ENCODE measurements around the gene SULF2.

SULF2 gene

DNA sequence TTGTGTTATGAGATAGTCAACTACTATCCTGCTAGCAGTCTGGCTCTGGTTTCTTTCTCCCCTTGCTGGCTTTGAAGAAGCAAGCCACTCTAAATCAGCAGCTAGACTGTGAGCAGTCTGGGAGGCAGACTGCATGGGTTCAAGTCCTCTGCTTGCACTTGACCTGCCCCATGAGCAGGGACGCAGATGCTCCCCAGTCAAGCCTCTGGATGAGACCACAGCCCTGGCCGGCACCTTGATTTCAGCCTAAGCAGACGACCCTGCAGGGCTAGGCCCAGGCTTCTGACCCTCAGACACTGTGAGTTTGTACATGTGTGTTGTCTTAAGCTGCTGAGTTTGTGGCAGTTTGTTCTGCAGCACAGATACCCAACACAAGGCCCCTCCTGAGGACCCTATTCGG, 105.8 kb downstream of the SULF2 start:
- no peaks in the 10 kb centered on the region for H3K27me3 ChIP-seq
- H3K4me1 ChIP-seq (ENCODE audit: control insufficient read depth in 1 of 2, insufficient read depth in 1 of 2, low read depth in 1 of 2, low read length in 1 of 2): no peaks in the 10 kb centered on the region
- peaks cover 95% of the 10 kb centered on the region for H3K36me3 ChIP-seq

DNA sequence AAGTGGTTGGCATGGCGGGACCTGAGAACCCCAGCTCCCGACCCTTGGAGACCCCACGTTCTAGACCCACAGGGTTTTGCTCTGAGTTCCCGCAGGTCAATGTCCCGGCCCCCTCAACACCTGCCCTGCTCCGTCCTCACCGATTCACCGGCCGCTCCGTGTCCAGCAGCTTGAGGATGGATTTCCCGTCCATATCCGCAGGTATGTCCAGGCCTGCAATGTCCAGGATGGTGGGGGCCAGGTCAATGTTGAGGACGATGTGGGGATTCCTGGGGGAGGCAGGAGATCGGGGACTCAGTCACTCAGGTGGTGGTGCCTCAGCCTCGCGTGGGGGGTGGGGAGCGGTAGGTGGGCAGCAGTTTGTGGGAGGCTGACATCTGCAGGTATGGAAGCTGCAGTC, 106.7 kb downstream of the SULF2 start:
- H3K9me3 ChIP-seq: no peaks in the 10 kb centered on the region
- H3K4me3 ChIP-seq (ENCODE audit: low read depth in 1 of 2, low read length in 1 of 2): no peak overlapping the region
- no peaks in the 10 kb centered on the region for H3K4me1 ChIP-seq (ENCODE audit: control insufficient read depth in 1 of 2, insufficient read depth in 1 of 2, low read depth in 1 of 2, low read length in 1 of 2)
- H3K36me3 ChIP-seq: peaks cover 92% of the 10 kb centered on the region
- no peak overlapping the region for H3K27ac ChIP-seq
- TF ChIP-seq, protein P1, sequence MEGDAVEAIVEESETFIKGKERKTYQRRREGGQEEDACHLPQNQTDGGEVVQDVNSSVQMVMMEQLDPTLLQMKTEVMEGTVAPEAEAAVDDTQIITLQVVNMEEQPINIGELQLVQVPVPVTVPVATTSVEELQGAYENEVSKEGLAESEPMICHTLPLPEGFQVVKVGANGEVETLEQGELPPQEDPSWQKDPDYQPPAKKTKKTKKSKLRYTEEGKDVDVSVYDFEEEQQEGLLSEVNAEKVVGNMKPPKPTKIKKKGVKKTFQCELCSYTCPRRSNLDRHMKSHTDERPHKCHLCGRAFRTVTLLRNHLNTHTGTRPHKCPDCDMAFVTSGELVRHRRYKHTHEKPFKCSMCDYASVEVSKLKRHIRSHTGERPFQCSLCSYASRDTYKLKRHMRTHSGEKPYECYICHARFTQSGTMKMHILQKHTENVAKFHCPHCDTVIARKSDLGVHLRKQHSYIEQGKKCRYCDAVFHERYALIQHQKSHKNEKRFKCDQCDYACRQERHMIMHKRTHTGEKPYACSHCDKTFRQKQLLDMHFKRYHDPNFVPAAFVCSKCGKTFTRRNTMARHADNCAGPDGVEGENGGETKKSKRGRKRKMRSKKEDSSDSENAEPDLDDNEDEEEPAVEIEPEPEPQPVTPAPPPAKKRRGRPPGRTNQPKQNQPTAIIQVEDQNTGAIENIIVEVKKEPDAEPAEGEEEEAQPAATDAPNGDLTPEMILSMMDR (IDR thresholded peaks at IDR 0.05): no peak
- H3K27me3 ChIP-seq: no peaks in the 10 kb centered on the region

More for the DNA sequence above, 105.8 kb downstream of the SULF2 start:
- TF ChIP-seq, protein P1 (IDR thresholded peaks at IDR 0.05): no peak
- Histone ChIP-seq H3K4me3 (ENCODE audit: low read depth in 1 of 2, low read length in 1 of 2) (no peak overlapping the region), H3K27ac (peak overlapping the region; percentile 10), H3K9me3 (no peaks in the 10 kb centered on the region)

DNA sequence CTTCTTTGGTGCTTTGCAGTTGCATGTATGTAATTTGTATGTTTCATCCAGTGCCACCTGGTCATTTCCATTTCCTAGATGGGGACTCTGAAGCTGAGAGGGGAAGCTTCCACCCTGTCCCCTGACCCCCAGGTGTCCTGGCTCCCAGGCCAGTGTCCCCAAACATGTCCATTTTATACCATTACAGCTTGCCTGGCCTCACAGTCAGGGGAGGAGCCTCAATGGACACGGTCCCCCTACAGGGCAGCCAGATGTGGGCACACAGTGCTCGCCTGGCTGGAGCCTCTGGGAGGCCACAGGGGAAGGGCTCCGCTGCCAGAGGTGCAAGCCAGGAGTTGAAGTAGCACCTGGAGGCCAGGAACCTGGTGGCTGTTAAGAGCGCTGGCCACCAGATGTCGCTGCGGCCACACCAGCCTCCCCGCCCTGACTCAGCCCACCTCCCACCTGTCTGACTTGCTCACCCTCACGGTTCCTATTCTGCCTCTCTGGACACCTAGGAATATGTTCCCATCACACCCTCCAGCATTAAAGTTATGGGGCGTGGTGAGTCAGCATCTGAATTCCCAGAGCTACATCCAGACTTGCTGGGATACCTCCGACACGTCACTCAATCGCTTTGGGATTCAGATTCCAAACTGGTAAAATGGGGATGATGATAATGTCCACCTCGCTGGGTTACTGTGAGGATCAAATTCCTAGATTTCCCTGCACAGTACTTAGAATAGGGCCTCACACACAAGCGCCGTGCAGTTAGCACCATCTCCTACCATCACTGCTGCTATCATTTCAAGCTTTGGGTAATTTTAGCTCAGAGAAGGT, 107.4 kb downstream of the SULF2 start:
- no peaks in the 10 kb centered on the region for H3K9me3 ChIP-seq
- TF ChIP-seq, protein P1 (IDR thresholded peaks at IDR 0.05): peak; percentile 55
- H3K36me3 ChIP-seq: peaks cover 92% of the 10 kb centered on the region
- no peak overlapping the region for H3K4me3 ChIP-seq (ENCODE audit: low read depth in 1 of 2, low read length in 1 of 2)
- no peak overlapping the region for H3K27ac ChIP-seq
- H3K4me1 ChIP-seq (ENCODE audit: control insufficient read depth in 1 of 2, insufficient read depth in 1 of 2, low read depth in 1 of 2, low read length in 1 of 2): no peaks in the 10 kb centered on the region
- H3K27me3 ChIP-seq: no peaks in the 10 kb centered on the region

DNA sequence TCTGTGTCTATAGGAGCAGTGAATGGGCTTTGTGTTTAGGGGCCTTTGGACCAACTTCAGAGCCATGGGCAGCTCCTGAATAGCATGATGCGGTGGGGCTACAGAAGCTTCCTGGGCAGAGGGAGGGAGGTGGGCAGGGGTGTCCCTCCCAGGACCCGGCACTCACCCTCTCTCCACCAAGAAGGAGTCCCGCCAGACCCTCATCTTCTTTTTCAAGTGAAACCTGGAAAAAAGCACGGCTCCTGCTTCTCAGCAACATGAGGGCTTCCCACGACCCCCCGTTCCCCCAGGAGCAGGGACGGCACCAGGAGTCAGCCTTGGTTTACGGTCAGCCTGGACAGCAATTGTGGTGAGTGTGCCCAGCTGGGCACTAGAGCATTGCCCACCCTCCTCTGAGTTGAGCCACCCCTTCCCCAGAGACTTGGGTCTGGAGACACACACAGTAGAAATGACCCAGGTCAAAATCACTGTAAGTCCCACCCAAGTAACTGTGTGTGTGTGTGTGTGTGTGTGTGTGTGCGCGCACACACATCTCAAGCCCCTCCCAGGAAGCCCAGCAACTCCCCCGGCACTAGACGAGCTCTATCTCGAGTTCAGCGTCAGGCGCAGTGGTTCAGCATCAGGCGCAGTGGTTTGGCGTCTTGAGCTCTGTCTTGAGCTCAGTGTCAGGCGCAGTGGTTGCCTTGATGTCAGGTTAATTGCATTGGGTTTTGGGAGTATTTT, 108.2 kb downstream of the SULF2 start:
- Histone ChIP-seq H3K9me3 (no peaks in the 10 kb centered on the region), H3K36me3 (peaks cover 92% of the 10 kb centered on the region), H3K27ac (no peak overlapping the region), H3K27me3 (no peaks in the 10 kb centered on the region), H3K4me3 (ENCODE audit: low read depth in 1 of 2, low read length in 1 of 2) (no peak overlapping the region), H3K4me1 (ENCODE audit: control insufficient read depth in 1 of 2, insufficient read depth in 1 of 2, low read depth in 1 of 2, low read length in 1 of 2) (no peaks in the 10 kb centered on the region)
- TF ChIP-seq, protein P1 (IDR thresholded peaks at IDR 0.05): no peak

DNA sequence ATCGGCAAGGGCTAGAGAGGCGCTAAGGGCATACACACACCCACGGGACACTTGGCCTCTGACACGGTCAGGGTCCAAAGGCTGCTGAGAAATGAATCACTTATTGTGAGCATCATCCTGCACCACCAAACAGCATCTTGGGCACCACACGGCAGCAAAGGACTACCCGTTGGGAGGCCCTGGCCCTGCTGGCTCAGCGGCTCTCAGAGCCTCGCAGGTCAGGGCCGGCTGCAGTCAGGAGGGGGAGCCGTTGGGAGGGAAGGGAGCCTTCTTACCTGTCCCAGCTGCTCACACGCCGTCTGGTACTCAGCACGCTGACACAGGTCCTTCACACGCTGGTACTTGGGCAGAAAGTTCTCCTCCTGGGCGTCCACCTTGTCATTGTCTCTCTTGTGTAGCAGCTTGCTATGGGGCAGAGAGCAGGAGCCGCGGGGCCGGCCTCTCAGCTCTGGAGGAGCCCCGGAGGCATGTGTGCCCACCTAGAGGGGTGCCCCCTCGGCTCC, 109.0 kb downstream of the SULF2 start:
- peaks cover 92% of the 10 kb centered on the region for H3K36me3 ChIP-seq
- no peaks in the 10 kb centered on the region for H3K27me3 ChIP-seq
- H3K4me3 ChIP-seq (ENCODE audit: low read depth in 1 of 2, low read length in 1 of 2): no peak overlapping the region
- no peaks in the 10 kb centered on the region for H3K4me1 ChIP-seq (ENCODE audit: control insufficient read depth in 1 of 2, insufficient read depth in 1 of 2, low read depth in 1 of 2, low read length in 1 of 2)
- TF ChIP-seq, protein P1 (IDR thresholded peaks at IDR 0.05): no peak
- no peaks in the 10 kb centered on the region for H3K9me3 ChIP-seq
- no peak overlapping the region for H3K27ac ChIP-seq

All from neutrophil (primary cell).